Activated CD8-positive, alpha-beta T cell treated with anti-CD3 and anti-CD28 coated beads, Interleukin-2, amount 10 ng/mL, durations not matched to agents 7 days and 5 days (primary cell): ENCODE data around the gene CDK15. TPM values are rescaled to one million over a fixed set of nuclear protein-coding genes. Genes with fewer than 3 reads are reported as not detected.
"Not testable (repeated sequence)": the region's sequence is repeated elsewhere in the genome, so short reads cannot be mapped to it uniquely, and the experiment has no call there.

Experiments
- ATAC-seq: fragments of 150-1000 bp; cut with Tn5 transposase; one replicate; pipeline ENCODE4 v1.10.0; 2021; ENCODE audit warnings: moderate library complexity
- CTCF ChIA-PET: fragments of 350-600 bp; sonication (Branson Sonifier 250); formaldehyde crosslinking; loops from one replicate; lab custom pipeline; 2021; ENCODE audit warnings: antibody characterized with exemption; lab: Charles Lee
- POLR2A ChIA-PET: fragments of 350-600 bp; sonication (Branson Sonifier 250); formaldehyde crosslinking; loops from one replicate; lab custom pipeline; 2021; ENCODE audit warnings: antibody characterized with exemption; lab: Charles Lee
- DNase-seq: peaks from one replicate; pipeline ENCODE4 v3.0.0-alpha.2; 2020
- H3K27ac Mint-ChIP-seq: one replicate; pipeline ENCODE4 v1.8.0; 2021; ENCODE audit warnings: mild to moderate bottlenecking, mixed read lengths
- H3K27me3 Mint-ChIP-seq: one replicate; pipeline ENCODE4 v1.8.0; 2021; ENCODE audit warnings: low read depth, mixed read lengths
- H3K36me3 Mint-ChIP-seq: one replicate; pipeline ENCODE4 v1.8.0; 2021; ENCODE audit warnings: low read depth, mixed read lengths
- H3K4me1 Mint-ChIP-seq: one replicate; pipeline ENCODE4 v1.8.0; 2021; ENCODE audit warnings: low read depth, mixed read lengths
- H3K4me3 Mint-ChIP-seq: one replicate; pipeline ENCODE4 v1.8.0; 2021; ENCODE audit warnings: mild to moderate bottlenecking, mixed read lengths
- H3K9me3 Mint-ChIP-seq: one replicate; pipeline ENCODE4 v1.8.0; 2022; ENCODE audit warnings: mixed read lengths; ENCODE audit not compliant: insufficient read depth
- total RNA-seq, 2 experiments: library from RNA; stranded (reverse); gene quantifications; one replicate each; pipeline ENCODE4 v1.2.3, GENCODE V29; 2021

The CDK15 gene
- total RNA-seq: not detected

- DNase-seq (no peak), ATAC-seq (no peak)
- Mint-ChIP-seq H3K9me3 (no peaks in the 10 kb centered on the region), H3K4me3 (no peak within 1 kb of the TSS), H3K27me3 (peaks cover 28% of the 10 kb centered on the region), H3K27ac (no peak within 1 kb of the TSS), H3K4me1 (no peaks in the 10 kb centered on the region), H3K36me3 (no peaks in the 10 kb centered on the region)
- CTCF ChIA-PET: no interaction called here
- POLR2A ChIA-PET: no interaction called here
These were observed at the start of gene CDK15 for GRCh38 chr2:201806442-201807170. CDK15 (plus strand) TSS chr2:201806537; CDS start chr2:201806665, 128 bp downstream.

DNA sequence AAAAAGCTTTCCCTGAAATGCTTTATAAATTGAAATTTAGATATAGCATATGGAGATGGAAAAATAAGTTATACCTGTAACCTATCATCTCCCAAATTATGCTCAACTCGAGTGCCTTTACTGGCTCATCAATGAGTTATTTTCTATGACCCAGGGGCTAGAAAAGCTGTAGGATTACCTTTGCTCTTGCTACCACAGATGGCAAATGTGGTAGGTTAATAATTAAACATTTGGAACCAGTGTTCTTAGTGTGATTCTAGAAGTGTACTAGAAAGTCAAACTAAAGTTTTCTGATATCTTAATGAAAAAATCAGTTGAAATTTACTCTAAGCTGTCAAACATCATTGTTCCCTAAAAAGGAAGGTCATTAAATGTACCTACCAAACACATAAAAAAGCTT is 48.1 kb upstream of the CDK15 start:
- H3K36me3 Mint-ChIP-seq: peaks cover 2% of the 10 kb centered on the region
- no peaks in the 10 kb centered on the region for H3K9me3 Mint-ChIP-seq
- H3K27ac Mint-ChIP-seq: no peak overlapping the region
- CTCF ChIA-PET: interaction anchor here (0.5 to 0.9 kb wide), 2 partner anchors 9 to 29 kb away, joined by 3 to 4 read pairs; no protein-coding TSS in a partner anchor
- ATAC-seq (no peak), DNase-seq (no peak)
- POLR2A ChIA-PET: no interaction called here
- H3K27me3 Mint-ChIP-seq: no peaks in the 10 kb centered on the region
- H3K4me1 Mint-ChIP-seq: no peaks in the 10 kb centered on the region
- no peak overlapping the region for H3K4me3 Mint-ChIP-seq

DNA sequence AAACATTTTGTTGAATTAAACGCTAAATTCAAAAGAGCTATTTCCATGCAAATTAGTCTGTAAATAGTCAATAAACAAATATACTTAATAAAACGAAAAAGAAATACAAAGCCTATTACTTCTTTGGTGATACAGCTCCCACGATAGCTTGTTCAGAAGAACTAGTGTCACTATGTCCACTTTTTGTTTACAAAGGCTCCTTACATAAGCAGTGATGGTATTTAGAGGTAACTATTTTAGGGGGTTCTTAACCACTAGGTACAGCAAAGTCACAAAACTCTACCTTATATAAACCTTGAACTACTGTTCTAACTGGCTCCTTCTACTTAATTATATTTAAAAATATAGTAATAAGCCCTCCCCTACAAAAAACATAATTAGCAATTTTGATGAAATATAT is 47.5 kb upstream of the CDK15 start:
- Mint-ChIP-seq H3K9me3 (no peaks in the 10 kb centered on the region), H3K27me3 (no peaks in the 10 kb centered on the region), H3K36me3 (peaks cover 2% of the 10 kb centered on the region), H3K4me1 (no peaks in the 10 kb centered on the region), H3K27ac (no peak overlapping the region), H3K4me3 (no peak overlapping the region)
- ChIA-PET CTCF (interaction anchor here (0.9 to 1.0 kb wide), 2 partner anchors 10 kb away, joined by 3 read pairs; no protein-coding TSS in a partner anchor), POLR2A (no interaction called here)
- no peak for DNase-seq
- ATAC-seq: no peak

DNA sequence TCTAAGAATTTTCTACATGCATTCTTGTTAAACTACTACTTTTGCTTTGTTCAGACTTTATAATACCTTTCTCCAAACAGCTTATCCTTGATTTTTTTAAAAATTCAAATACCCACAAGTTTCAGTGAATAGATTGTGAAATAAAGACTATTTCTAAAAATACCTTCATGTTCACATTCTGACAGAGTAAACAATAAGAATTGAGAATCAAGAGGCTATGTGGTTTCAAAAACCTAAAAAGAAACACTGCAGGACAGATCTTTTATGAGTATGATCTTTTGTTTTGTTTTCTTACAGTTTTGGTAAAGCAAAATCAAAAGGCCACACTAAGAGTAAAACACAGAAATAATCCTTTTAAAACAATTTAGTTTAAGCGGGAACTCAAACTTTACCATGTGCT is 46.8 kb upstream of the CDK15 start:
- no peak overlapping the region for H3K4me3 Mint-ChIP-seq
- peaks cover 2% of the 10 kb centered on the region for H3K36me3 Mint-ChIP-seq
- H3K27me3 Mint-ChIP-seq: no peaks in the 10 kb centered on the region
- ATAC-seq (no peak), DNase-seq (no peak)
- ChIA-PET POLR2A (no interaction called here), CTCF (interaction anchor here (1.0 kb wide), 1 partner anchor 10 kb away, joined by 3 read pairs; no protein-coding TSS in a partner anchor)
- no peaks in the 10 kb centered on the region for H3K9me3 Mint-ChIP-seq
- no peaks in the 10 kb centered on the region for H3K4me1 Mint-ChIP-seq
- H3K27ac Mint-ChIP-seq: no peak overlapping the region

DNA sequence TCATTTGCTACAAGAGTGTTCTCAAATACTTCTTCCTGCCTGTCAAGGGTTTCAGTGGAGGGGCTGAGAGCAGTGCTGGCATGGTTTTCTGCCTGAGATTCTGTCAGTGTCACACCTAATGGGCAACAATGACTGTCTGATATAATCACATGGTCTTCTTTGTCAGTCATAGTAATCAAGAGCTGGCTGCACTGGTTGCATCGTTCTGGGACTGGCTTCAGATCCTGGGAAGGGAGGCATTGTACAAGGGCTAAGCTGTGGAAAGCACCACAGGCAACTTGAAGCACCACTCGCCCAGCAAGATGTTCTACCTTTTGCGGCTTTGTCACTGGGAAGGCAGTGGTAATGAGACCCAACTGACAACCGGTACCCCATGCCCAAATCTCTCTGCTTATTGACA is 45.2 kb upstream of the CDK15 start:
- Mint-ChIP-seq H3K4me1 (no peaks in the 10 kb centered on the region), H3K9me3 (no peaks in the 10 kb centered on the region), H3K4me3 (no peak overlapping the region), H3K27ac (no peak overlapping the region), H3K36me3 (peaks cover 2% of the 10 kb centered on the region), H3K27me3 (no peaks in the 10 kb centered on the region)
- ChIA-PET POLR2A (no interaction called here), CTCF (no interaction called here)
- DNase-seq (no peak), ATAC-seq (no peak)

DNA sequence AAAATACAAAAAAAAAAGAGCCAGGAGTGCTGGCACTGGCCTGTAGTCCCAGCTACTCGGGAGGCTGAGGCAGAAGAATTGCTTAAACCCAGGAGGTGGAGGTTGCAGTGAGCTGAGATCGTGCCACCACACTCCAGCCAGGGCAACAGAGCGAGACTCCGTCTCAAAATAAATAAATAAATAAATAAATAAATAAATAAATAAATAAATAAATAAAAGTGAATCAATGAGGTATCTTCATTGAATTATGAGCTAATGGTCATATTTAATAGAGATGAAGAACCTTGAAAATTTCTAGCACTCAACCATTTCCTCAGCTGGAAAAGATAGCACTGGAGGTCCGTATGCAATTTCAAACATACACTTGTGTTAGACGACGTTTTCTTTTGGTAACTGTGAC is 41.9 kb upstream of the CDK15 start:
- H3K9me3 Mint-ChIP-seq, H3K4me1 Mint-ChIP-seq, H3K36me3 Mint-ChIP-seq, H3K4me3 Mint-ChIP-seq, DNase-seq, POLR2A ChIA-PET, ATAC-seq, H3K27ac Mint-ChIP-seq, H3K27me3 Mint-ChIP-seq: not testable (repeated sequence)
- CTCF ChIA-PET: interaction anchor here (0.6 kb wide), 1 partner anchor 9 kb away, joined by 3 read pairs; no protein-coding TSS in a partner anchor

GRCh38 chr2:201765799-201766198 is 40.5 kb upstream of the CDK15 start:
- ChIA-PET POLR2A (interaction anchor here (0.7 kb wide), 1 partner anchor 366 kb away, joined by 3 read pairs; no protein-coding TSS in a partner anchor), CTCF (no interaction called here)
- DNase-seq (no peak), ATAC-seq (no peak)
- no peaks in the 10 kb centered on the region for H3K4me1 Mint-ChIP-seq
- H3K27me3 Mint-ChIP-seq: no peaks in the 10 kb centered on the region
- peaks cover 7% of the 10 kb centered on the region for H3K36me3 Mint-ChIP-seq
- no peak overlapping the region for H3K4me3 Mint-ChIP-seq
- H3K27ac Mint-ChIP-seq: no peak overlapping the region
- H3K9me3 Mint-ChIP-seq: no peaks in the 10 kb centered on the region

DNA sequence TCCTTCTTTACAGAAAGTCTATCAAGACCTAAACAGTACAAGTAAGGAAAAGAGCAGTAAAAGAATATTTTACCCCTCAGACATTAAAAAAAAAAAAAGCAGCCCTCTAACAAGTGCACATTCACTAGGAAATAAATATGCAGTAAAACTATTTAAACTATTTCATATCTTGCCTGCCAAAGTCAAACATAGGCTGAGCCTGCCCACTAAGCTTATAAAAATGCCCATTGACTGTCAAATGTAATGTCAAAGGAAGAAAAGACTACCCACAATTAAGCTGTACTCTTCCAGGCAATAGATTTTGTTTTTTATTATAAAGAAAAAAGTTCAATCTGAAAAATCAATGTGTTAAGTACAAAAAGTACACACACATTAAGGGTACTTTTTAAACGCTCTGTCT is 37.4 kb upstream of the CDK15 start:
- ChIA-PET POLR2A (no interaction called here), CTCF (interaction anchor here (2.0 kb wide), 1 partner anchor 9 kb away, joined by 8 read pairs; no protein-coding TSS in a partner anchor)
- no peak overlapping the region for H3K4me3 Mint-ChIP-seq
- H3K27ac Mint-ChIP-seq: no peak overlapping the region
- peaks cover 5% of the 10 kb centered on the region for H3K36me3 Mint-ChIP-seq
- no peaks in the 10 kb centered on the region for H3K27me3 Mint-ChIP-seq
- DNase-seq: no peak
- peaks cover under 1% of the 10 kb centered on the region for H3K4me1 Mint-ChIP-seq
- H3K9me3 Mint-ChIP-seq: no peaks in the 10 kb centered on the region
- no peak for ATAC-seq

DNA sequence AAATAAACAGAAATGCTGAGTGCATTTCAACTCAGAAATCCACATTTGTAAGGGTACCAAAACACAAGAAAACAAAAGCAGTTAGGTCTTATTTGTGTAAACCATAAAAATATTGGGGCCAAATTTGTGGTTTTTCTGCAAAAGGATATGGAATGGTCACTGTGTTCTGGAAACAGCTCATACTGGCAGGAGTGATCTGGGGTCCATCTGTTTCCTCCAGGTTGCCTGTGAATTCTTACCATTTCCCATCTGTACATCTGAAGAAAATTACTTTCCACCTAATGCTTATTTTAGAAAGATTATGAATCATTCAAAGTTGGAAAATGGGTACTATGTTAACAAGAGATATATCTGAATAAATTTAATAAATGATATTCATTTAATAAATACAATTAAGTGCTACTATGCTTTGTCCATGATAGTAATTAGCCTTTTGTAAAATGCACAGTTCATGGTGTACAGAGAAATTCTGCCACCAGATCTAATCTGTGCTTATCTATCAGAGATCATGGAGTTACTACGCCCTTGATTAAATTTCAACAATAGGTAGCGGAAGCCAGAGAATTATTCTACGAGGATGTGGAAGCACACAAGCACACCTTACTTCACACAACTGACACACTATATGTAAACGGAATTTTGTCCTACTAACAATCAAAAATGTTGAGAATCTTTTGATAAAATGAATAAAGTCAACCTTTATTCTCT is 36.5 kb upstream of the CDK15 start:
- peaks cover 7% of the 10 kb centered on the region for H3K4me1 Mint-ChIP-seq
- CTCF ChIA-PET: no interaction called here
- H3K4me3 Mint-ChIP-seq: no peak overlapping the region
- POLR2A ChIA-PET: no interaction called here
- peaks cover 5% of the 10 kb centered on the region for H3K36me3 Mint-ChIP-seq
- DNase-seq: no peak
- no peak for ATAC-seq
- H3K27ac Mint-ChIP-seq: no peak overlapping the region
- H3K27me3 Mint-ChIP-seq: no peaks in the 10 kb centered on the region
- H3K9me3 Mint-ChIP-seq: no peaks in the 10 kb centered on the region

DNA sequence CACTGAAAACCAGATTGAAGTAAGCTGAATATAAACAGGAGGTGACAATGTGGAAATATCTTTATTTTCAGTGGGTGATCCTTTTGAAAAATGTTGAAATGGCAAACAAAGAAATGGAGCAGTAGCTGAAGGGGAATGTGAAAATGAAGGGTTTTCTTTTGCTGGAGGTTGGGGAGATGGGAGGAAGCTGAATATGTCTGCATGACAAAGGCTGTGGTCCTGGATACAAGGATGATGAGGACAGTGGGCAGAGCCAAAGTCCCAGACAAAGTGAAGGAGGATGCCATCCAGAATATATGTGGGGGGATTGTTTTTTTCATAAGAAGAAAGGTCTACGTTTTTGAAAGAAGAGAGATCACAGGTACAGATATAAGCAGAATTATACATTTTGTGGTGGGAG is 32.3 kb upstream of the CDK15 start:
- no peaks in the 10 kb centered on the region for H3K27me3 Mint-ChIP-seq
- no peaks in the 10 kb centered on the region for H3K9me3 Mint-ChIP-seq
- no peak for ATAC-seq
- ChIA-PET CTCF (no interaction called here), POLR2A (interaction anchor here (0.6 kb wide), 1 partner anchor 168 kb away, joined by 6 read pairs; no protein-coding TSS in a partner anchor)
- DNase-seq: no peak
- H3K4me1 Mint-ChIP-seq: peaks cover 15% of the 10 kb centered on the region
- H3K4me3 Mint-ChIP-seq: no peak overlapping the region
- no peaks in the 10 kb centered on the region for H3K36me3 Mint-ChIP-seq
- H3K27ac Mint-ChIP-seq: no peak overlapping the region

DNA sequence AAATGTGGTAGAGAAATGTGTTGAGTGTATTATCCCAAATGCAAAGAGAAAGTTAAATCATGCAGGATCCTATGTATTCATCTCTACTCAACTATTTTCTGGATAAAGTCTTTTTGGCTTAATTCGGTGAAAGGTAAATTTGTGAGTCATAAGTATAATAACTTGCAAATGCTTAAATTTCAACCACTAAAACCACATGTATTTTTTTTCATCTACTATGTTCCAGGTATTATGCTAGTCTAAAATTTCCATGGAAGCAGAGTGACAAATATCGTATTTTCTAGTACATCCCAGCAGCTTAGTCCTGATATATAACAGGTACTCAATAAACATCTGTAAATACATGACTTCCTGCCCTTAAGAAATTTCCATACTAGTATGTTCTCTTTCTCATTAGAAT is 31.8 kb upstream of the CDK15 start:
- CTCF ChIA-PET: no interaction called here
- no peak for DNase-seq
- Mint-ChIP-seq H3K9me3 (no peaks in the 10 kb centered on the region), H3K27me3 (no peaks in the 10 kb centered on the region), H3K4me1 (peaks cover 15% of the 10 kb centered on the region), H3K27ac (no peak overlapping the region), H3K36me3 (no peaks in the 10 kb centered on the region), H3K4me3 (no peak overlapping the region)
- no peak for ATAC-seq
- POLR2A ChIA-PET: interaction anchor here (0.6 kb wide), 1 partner anchor 169 kb away, joined by 6 read pairs; no protein-coding TSS in a partner anchor

GRCh38 chr2:201775326-201775725 is 31.0 kb upstream of the CDK15 start:
- CTCF ChIA-PET: no interaction called here

More at GRCh38 chr2:201775326-201775725, 31.0 kb upstream of the CDK15 start:
- Mint-ChIP-seq H3K9me3 (no peaks in the 10 kb centered on the region), H3K27me3 (no peaks in the 10 kb centered on the region), H3K4me1 (peaks cover 21% of the 10 kb centered on the region), H3K27ac (no peak overlapping the region), H3K36me3 (no peaks in the 10 kb centered on the region), H3K4me3 (no peak overlapping the region)
- POLR2A ChIA-PET: no interaction called here
- DNase-seq (no peak), ATAC-seq (no peak)
